Activated naive CD8-positive, alpha-beta T cell treated with anti-CD3 and anti-CD28 coated beads for 36 hours (primary cell): ENCODE measurements around the gene CALML6. TPM values are rescaled to one million over a fixed set of nuclear protein-coding genes. Genes with fewer than 3 reads are reported as not detected.
"Not testable (repeated sequence)": the region's sequence is repeated elsewhere in the genome, so short reads cannot be mapped to it uniquely, and the experiment has no call there.

Source experiments
- DNase-seq: peaks from one replicate; pipeline ENCODE4 v3.0.0; 2021
- H3K27ac Mint-ChIP-seq: one replicate; pipeline ENCODE4 v1.8.0; 2022; ENCODE audit warnings: mild to moderate bottlenecking, moderate library complexity, mixed read lengths
- H3K27me3 Mint-ChIP-seq: one replicate; pipeline ENCODE4 v1.8.0; 2022; ENCODE audit warnings: mild to moderate bottlenecking, mixed read lengths
- H3K36me3 Mint-ChIP-seq: one replicate; pipeline ENCODE4 v1.8.0; 2021; ENCODE audit warnings: mild to moderate bottlenecking, mixed read lengths
- H3K4me1 Mint-ChIP-seq: one replicate; pipeline ENCODE4 v1.8.0; 2021; ENCODE audit warnings: mixed read lengths
- H3K4me3 Mint-ChIP-seq: one replicate; pipeline ENCODE4 v1.8.0; 2022; ENCODE audit warnings: mild to moderate bottlenecking, moderate library complexity, mixed read lengths
- H3K9me3 Mint-ChIP-seq: one replicate; pipeline ENCODE4 v1.8.0; 2022; ENCODE audit warnings: mixed read lengths
- total RNA-seq, 2 experiments: library from RNA; stranded (reverse); gene quantifications; one replicate each; pipeline ENCODE4 v1.2.3, GENCODE V29; 2021

The CALML6 gene
- total RNA-seq, 2 experiments from 2014 or later, result 0.87 to 0.98 TPM

DNA sequence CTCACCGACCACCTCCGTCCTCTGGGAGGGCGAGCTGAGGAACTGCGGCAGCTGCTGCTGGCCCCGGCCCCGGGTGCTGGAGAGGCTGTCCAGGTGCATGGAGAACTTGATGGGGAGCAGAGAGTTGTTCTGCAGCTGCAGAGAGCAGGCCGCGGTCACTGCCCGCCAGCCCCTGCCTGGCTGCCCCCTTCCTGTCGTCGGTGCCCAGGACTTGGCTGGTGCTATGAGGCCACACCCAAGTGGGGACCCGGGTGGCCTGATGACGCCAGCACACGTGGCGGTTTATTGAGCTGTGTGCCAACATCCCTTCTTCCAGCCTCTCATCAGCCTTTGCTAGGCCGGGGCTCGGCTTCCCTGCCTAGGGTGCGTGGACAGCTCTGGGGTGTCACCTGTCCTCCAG is 9.3 kb downstream of the CALML6 start:
- H3K27ac Mint-ChIP-seq, result no peak overlapping the region
- no peaks in the 10 kb centered on the region for H3K9me3 Mint-ChIP-seq
- DNase-seq, result no peak
- H3K36me3 Mint-ChIP-seq, result no peaks in the 10 kb centered on the region
- H3K4me1 Mint-ChIP-seq, result peaks cover 2% of the 10 kb centered on the region
- H3K4me3 Mint-ChIP-seq, result no peak overlapping the region
- H3K27me3 Mint-ChIP-seq, result no peaks in the 10 kb centered on the region

DNA sequence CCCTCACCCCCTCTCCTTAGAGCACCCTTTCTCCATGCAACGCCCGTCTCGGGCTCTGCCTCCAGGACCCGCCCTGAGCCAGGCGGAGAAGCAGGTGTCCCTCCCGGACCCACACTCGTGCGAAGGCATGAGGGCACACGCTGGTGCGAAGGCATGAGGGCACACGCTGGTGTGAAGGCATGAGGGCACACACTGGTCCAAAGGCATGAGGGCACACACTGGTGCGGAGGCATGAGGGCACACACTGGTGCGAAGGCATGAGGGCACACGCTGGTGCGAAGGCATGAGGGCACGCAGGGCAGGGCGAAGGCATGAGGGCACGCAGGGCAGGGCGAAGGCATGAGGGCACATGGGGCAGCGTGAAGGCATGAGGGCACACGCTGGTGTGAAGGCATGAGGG is 9.8 kb downstream of the CALML6 start:
- DNase-seq, result no peak
- Mint-ChIP-seq H3K4me1 (no peaks in the 10 kb centered on the region), H3K4me3 (no peak overlapping the region)

DNA sequence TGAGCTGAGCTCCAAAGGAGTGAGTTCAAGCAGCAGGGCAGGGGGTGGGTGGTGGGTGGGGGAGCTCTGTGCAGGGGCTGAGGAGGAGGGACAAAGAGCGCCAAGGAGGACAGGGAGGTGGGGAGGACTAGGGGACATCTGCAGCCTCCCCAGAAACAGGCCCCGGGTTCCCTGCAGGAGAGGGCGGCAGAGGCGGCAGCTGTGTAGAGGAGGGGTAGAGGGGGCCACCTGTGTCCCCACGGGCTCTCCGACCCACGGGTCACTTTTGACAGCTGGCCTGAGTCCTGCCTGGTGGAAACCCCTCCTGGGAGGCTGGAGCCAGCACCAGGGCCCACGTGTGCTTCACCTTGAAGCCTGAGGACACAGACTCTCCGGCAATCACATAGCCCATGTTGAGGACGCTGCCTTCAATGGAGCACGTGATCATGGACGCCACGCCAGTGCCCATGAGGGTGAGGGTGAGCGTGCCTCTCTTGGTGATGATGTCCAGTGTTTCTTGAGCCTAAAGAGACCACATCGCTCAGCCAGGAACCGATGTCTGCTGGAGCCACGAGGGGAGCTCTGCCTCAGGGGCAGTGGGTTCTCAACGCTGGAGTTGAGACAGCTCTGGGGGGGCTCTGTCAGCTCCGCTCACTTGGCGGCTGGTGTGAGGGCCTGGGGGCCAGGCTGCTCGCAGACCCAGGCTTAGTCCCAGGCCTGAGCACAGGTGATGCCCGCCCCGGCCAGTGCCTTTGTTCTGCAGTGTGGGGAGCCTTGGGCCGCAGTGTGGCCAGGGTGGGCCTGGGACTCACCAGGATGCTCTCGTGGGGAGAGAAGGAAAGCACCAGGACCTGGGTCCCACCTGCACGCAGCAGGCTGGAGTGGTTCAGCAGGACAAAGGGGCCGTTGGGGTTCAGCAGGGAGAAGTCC is 10.6 kb downstream of the CALML6 start:
- Mint-ChIP-seq H3K36me3 (no peaks in the 10 kb centered on the region), H3K9me3 (no peaks in the 10 kb centered on the region), H3K27me3 (no peaks in the 10 kb centered on the region), H3K27ac (no peak overlapping the region), H3K4me3 (no peak overlapping the region), H3K4me1 (no peaks in the 10 kb centered on the region)
- no peak for DNase-seq

More for the DNA sequence above, 9.8 kb downstream of the CALML6 start:
- Mint-ChIP-seq H3K27ac (no peak overlapping the region), H3K36me3 (no peaks in the 10 kb centered on the region), H3K27me3 (no peaks in the 10 kb centered on the region), H3K9me3 (no peaks in the 10 kb centered on the region)

DNA sequence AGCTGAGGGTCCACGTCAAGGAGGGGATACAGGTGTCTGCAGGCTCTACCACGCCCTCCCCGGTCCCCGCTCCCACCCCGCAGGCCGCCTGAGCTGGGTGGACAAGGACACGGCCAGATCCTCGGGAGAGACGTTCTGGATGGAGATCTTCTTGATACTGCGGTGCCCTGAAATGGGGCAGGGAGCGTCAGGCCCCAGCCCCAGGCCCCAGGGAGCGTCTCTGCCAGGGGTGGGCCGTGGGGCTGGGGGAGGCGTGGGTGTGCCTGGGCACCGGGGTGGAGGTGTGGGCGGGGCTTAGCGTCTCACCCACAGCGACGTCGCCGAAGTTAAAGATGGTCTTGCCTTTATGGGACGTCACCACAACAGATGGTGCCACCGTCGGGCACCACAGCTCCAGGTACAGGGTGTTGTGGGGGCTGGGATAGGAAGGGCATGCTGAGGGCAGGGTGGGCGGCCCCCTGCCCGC is 11.3 kb downstream of the CALML6 start:
- Mint-ChIP-seq H3K9me3 (no peaks in the 10 kb centered on the region), H3K4me3 (no peak overlapping the region), H3K27ac (no peak overlapping the region), H3K36me3 (no peaks in the 10 kb centered on the region), H3K27me3 (no peaks in the 10 kb centered on the region), H3K4me1 (no peaks in the 10 kb centered on the region)
- DNase-seq, result no peak

DNA sequence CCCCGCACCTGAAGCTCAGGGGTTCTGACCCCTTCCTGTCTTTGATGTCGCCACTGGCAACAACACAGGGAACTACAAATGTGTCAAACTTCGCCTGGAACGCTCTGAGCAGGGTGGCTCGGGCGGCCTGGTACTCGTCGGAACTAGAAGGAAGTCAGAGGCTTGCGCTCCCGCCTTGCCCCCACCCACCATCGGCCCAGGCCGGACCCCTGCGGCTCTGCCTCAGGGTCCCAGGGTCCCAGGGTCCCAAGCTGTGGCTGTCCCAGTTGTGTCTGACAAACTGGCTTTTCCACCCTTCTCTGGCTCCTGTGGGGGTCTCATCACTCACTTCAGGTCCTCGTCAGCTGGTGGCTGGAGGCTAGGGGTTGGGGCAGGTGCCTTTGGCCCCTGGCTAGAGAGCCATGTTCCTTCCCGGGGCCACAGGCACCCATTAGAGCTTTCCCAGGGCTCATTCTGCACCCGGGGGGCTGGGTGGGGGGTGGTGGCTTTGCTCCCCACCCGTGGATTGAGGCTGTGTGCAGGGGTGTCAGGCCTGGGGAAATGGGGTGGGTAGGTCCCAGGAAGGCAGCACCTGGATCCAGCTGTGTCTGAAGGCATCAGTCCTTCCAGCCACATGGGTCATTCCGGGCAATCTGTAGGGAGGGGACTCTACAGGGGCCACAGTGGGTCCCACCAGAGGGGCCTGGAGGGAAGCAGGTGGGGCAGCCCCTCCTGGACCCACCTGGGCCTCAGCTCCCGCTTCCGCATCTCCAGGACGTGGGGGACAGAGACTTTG is 12.0 kb downstream of the CALML6 start:
- H3K4me1 Mint-ChIP-seq, result no peaks in the 10 kb centered on the region
- DNase-seq, result no peak

DNA sequence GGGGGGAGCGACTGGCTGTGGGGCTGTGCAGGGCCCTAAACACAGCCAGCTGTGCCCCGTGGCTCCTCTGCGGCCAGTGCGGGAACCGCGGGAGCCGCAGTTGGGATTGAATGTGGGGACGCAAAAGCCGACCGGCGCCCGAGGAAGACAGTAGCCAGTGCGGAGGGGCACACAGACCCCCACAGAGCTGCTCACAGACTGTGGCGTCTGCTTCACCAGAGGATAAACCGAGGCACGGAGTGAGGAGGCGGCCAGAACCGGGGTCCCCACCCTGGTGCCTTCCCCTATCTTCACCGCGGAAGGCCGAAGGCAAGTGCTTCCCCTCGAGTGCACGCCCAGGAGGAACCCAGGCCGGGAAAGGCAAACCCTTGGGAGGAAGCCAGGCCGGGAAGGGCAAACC is 12.7 kb downstream of the CALML6 start:
- no peak for DNase-seq
- Mint-ChIP-seq H3K36me3 (no peaks in the 10 kb centered on the region), H3K27ac (no peak overlapping the region), H3K27me3 (no peaks in the 10 kb centered on the region), H3K9me3 (no peaks in the 10 kb centered on the region), H3K4me3 (no peak overlapping the region), H3K4me1 (no peaks in the 10 kb centered on the region)

More for the DNA sequence above, 12.0 kb downstream of the CALML6 start:
- H3K27me3 Mint-ChIP-seq, result no peaks in the 10 kb centered on the region
- no peaks in the 10 kb centered on the region for H3K9me3 Mint-ChIP-seq
- no peaks in the 10 kb centered on the region for H3K36me3 Mint-ChIP-seq
- no peak overlapping the region for H3K4me3 Mint-ChIP-seq
- H3K27ac Mint-ChIP-seq, result no peak overlapping the region

DNA sequence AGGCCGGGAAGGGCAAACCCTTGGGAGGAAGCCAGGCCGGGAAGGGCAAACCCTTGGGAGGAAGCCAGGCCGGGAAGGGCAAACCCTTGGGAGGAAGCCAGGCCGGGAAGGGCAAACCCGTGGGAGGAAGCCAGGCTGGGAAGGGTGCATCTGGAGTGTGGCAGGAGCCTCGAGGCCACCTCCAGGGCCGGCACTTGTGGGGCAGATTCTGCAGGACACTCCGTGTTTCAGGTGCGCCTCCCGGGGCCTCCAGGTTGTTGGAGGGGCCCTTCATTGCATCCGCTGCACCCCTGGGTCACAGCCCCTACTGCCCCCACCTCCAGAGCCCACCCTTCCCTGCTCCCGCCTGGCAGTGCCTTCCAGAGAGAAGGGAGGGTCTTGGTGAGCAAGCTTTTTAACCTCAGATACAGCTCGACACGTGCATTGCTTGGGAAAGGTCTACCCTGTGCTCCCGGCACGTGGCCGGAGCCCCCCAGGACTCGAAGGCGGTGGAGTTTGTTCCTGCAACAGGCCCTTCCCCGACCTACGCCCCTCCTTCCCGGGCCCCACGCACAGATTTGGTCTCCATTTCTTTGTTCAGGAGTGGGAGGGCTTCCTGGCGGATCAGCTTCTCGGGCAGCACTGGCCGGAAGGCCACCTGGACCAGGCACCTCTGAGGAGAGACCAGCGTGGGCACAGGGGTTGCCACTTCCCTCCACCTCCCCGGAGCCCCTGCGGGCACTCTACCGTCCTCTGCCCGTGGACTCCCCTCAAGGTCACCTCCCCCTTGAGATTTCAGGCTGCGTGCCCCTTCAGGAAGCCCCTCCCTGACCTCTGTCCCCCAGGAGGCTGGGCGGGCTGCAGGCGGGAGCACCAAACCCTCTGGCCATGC is 13.4 kb downstream of the CALML6 start:
- Mint-ChIP-seq H3K27ac (no peak overlapping the region), H3K4me1 (no peaks in the 10 kb centered on the region), H3K9me3 (no peaks in the 10 kb centered on the region), H3K27me3 (no peaks in the 10 kb centered on the region), H3K4me3 (no peak overlapping the region), H3K36me3 (no peaks in the 10 kb centered on the region)
- no peak for DNase-seq

DNA sequence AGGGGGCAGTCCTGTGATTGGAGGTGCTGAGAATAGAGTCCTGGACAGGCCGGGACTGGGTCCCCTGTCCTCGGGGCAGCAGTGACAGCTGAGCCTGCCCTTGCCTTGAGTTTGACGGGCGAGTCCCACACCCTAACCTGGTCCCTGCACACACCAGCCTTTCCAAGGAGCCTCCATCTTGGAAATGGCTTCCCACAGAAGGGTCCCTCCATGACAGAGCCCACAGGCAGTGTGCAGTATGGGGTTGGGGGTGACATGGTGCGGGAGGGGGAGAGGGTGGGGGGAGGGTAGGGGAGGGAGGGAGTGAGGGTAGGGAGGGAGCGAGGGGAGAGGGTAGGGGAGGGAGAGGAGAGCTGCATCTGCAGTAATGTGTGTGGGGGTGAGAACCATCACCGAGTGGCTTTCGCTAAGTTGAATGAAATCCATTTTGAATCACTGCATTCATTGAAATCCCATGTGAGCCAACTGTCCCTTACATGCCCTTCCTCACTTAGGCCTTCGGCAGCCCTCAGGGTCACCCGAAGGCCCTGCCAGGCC is 14.1 kb downstream of the CALML6 start:
- H3K4me3 Mint-ChIP-seq, result no peak overlapping the region
- H3K27me3 Mint-ChIP-seq, result no peaks in the 10 kb centered on the region
- no peaks in the 10 kb centered on the region for H3K36me3 Mint-ChIP-seq
- H3K4me1 Mint-ChIP-seq, result no peaks in the 10 kb centered on the region
- no peaks in the 10 kb centered on the region for H3K9me3 Mint-ChIP-seq
- no peak overlapping the region for H3K27ac Mint-ChIP-seq
- DNase-seq, result no peak

DNA sequence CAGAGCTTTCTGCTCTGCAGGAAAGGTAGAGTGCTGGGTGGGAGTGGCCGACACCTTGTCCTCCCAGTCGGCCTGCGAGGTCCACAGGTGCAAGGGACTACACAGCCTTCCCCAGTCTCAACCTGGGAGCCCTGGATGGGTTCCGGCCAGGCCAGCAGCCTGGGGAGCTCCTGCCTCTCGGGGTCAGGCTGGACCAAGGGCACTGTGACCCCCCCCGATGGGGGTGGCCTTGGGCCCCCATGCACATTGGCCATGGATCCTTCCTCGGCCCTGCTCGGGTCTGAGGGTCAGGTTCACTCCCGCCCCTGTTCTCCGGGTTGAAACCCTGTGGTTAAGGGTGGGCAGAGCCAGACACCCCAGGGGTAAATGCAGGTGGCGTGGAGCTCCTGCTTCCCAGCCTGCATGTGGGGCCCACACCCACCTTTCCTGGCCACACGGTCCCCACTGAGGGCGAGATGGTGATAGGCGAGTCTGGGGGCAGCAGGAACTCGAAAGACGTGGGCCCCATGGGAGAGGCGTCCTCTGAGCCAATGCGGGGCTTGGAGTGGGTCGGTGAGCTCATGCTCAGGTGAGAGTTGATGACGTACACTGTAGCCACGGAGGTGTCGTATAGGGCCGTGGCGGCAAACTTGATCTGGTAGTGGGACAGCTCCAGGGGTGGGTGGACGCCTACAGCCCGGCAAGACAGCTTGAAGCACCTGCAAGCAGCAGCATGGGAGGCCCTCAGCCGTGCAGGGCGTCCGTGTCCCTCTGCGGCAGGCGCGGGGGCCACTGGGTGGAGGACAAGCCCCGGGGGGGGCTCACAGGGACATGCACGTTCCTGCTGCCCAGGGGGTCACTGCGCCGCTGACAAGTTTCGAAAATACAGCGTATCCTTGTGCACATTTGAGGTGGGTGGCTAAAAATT is 14.8 kb downstream of the CALML6 start:
- no peak overlapping the region for H3K4me3 Mint-ChIP-seq
- H3K36me3 Mint-ChIP-seq, result no peaks in the 10 kb centered on the region
- H3K9me3 Mint-ChIP-seq, result no peaks in the 10 kb centered on the region
- H3K27me3 Mint-ChIP-seq, result no peaks in the 10 kb centered on the region
- H3K4me1 Mint-ChIP-seq, result no peaks in the 10 kb centered on the region
- peak overlapping the region; percentile 25 for H3K27ac Mint-ChIP-seq
- no peak for DNase-seq

DNA sequence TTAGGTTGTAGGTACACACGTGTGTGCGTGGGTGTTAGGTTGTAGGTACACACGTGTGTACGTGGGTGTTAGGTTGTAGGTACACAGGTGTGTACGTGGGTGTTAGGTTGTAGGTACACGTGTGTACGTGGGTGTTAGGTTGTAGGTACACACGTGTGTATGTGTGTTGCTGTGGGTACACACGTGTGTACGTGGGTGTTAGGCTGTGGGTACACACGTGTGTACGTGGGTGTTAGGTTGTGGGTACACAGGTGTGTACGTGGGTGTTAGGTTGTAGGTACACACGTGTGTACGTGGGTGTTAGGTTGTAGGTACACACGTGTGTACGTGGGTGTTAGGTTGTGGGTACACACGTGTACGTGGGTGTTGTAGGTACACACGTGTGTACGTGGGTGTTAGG is 19.8 kb downstream of the CALML6 start:
- not testable (repeated sequence) for H3K9me3 Mint-ChIP-seq, H3K27me3 Mint-ChIP-seq, H3K4me3 Mint-ChIP-seq, DNase-seq, H3K36me3 Mint-ChIP-seq, H3K27ac Mint-ChIP-seq, H3K4me1 Mint-ChIP-seq

DNA sequence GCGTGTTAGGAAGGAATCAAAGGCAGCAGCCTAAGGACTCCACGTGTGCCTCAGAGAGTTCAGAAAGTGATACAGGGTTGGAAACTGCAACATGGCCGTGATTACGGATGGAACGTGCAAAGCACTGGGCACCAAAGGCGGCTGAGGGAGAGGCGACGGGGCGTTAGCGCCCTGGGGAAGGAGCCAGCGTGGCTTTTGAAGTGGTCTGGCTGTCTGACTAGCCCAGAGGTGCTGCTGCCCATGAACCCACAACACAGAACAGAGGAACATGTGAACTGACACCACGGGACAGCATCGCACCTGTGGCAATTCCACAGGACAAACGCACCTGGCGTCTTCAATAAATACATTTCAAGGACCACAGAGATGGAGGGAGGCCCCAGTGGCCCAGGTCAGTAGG is 22.0 kb downstream of the CALML6 start:
- DNase-seq, result no peak
- Mint-ChIP-seq H3K4me3 (no peak overlapping the region), H3K9me3 (peaks cover 2% of the 10 kb centered on the region), H3K36me3 (no peaks in the 10 kb centered on the region), H3K4me1 (no peaks in the 10 kb centered on the region), H3K27me3 (peaks cover 4% of the 10 kb centered on the region), H3K27ac (no peak overlapping the region)

DNA sequence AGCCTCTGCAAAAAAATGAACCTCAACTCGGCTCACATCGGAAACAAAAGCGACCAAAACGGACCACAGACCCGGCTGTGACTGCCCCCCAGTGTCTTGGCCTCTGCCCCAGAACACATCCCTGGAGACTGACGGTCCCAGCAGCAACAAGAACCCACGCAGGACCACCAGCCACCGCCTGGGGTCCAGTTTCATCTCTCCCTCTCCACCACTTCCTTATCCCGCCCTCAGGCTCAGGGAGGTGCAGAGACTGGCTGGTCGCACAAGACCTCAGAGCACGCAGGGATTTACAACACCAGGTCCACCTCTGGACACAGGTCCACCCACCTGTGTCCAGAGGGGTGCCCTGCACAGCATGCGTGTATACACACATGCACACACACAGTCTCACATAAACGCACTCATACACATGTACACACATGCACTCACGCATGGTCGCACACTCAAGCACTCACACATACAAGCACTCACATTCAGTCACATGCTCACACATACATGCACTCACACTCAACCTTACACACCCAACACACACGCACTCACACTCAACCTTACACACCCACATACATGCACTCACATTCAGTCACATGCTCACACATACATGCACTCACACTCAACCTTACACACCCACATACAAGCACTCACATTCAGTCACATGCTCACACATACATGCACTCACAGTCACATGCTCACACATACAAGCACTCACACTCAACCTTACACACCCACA is 22.7 kb downstream of the CALML6 start:
- Mint-ChIP-seq H3K4me3 (no peak overlapping the region), H3K4me1 (no peaks in the 10 kb centered on the region), H3K27ac (no peak overlapping the region), H3K9me3 (peaks cover 2% of the 10 kb centered on the region), H3K36me3 (no peaks in the 10 kb centered on the region), H3K27me3 (peaks cover 4% of the 10 kb centered on the region)
- no peak for DNase-seq

DNA sequence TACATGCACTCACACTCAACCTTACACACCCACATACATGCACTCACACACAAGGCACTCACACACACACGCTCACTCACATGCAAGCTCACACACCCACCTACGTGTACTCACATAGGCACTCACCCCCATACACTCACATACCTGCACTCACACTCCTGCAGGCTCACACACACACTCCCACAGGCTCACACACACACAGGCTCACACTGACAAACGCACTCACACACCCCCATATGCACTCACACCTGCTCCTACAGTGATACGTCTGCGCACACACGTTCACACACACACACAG is 23.2 kb downstream of the CALML6 start:
- H3K36me3 Mint-ChIP-seq, result no peaks in the 10 kb centered on the region
- no peak for DNase-seq
- H3K9me3 Mint-ChIP-seq, result peaks cover 2% of the 10 kb centered on the region
- H3K4me1 Mint-ChIP-seq, result no peaks in the 10 kb centered on the region
- no peak overlapping the region for H3K4me3 Mint-ChIP-seq
- H3K27ac Mint-ChIP-seq, result no peak overlapping the region
- peaks cover 4% of the 10 kb centered on the region for H3K27me3 Mint-ChIP-seq
